Osteocyte (in vitro differentiated cells): ENCODE data around the gene IQCH. TPM values are rescaled to one million over a fixed set of nuclear protein-coding genes. Genes with fewer than 3 reads are reported as not detected.

Experiments
- DNase-seq: peaks from one replicate; pipeline ENCODE4 v3.0.0; 2021; ENCODE audit warnings: mixed read lengths; ENCODE audit not compliant: unreplicated experiment; ENCODE audit errors: extremely low spot score
- H3K27ac Mint-ChIP-seq: one replicate; pipeline ENCODE4 v1.8.0; 2021; ENCODE audit warnings: mild to moderate bottlenecking, mixed read lengths; ENCODE audit not compliant: unreplicated experiment
- H3K27me3 Mint-ChIP-seq: one replicate; pipeline ENCODE4 v1.8.0; 2021; ENCODE audit warnings: mixed read lengths; ENCODE audit not compliant: unreplicated experiment
- H3K36me3 Mint-ChIP-seq: one replicate; pipeline ENCODE4 v1.8.0; 2021; ENCODE audit warnings: mixed read lengths; ENCODE audit not compliant: unreplicated experiment
- H3K4me1 Mint-ChIP-seq: one replicate; pipeline ENCODE4 v1.8.0; 2021; ENCODE audit warnings: mixed read lengths; ENCODE audit not compliant: unreplicated experiment
- H3K4me3 Mint-ChIP-seq: one replicate; pipeline ENCODE4 v1.8.0; 2021; ENCODE audit warnings: mild to moderate bottlenecking, moderate library complexity, mixed read lengths; ENCODE audit not compliant: unreplicated experiment
- H3K9me3 Mint-ChIP-seq: one replicate; pipeline ENCODE4 v1.8.0; 2021; ENCODE audit warnings: mixed read lengths; ENCODE audit not compliant: unreplicated experiment
- total RNA-seq: library from RNA; stranded (reverse); gene quantifications from 2 replicates; pipeline ENCODE4 v1.2.1, GENCODE V29; 2021
- TF ChIP-seq, protein P1 (sequence below): fragments of 200-600 bp; sonication (generic); IDR thresholded peaks from 2 replicates; pipeline ENCODE4 v1.5.0; 2021; ENCODE audit warnings: antibody characterized with exemption, mild to moderate bottlenecking, moderate library complexity

The IQCH gene
- total RNA-seq, 1 donor from 2014 or later, result 2.0 TPM

DNA sequence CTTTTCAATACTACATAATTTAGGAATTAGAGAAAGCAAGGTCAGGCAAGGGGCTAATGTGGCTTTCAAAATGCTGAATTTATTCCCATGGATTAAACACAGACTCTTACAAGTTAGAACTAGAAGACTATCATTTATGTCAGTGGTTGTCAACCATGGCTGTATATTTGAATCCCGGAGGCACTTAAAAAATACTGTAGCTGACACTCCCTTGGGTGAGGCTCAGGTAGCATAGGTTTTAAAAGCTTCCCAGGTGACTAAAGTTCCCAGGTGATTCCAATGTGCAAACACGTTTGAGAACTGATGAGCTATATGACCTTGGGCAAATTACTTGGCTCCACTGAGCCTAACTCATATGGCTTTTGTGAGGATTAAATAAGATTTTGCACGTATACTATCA lies 29.7 kb upstream of the IQCH start:
- no peaks in the 10 kb centered on the region for H3K9me3 Mint-ChIP-seq
- H3K27ac Mint-ChIP-seq, result no peak overlapping the region
- TF ChIP-seq, protein P1, sequence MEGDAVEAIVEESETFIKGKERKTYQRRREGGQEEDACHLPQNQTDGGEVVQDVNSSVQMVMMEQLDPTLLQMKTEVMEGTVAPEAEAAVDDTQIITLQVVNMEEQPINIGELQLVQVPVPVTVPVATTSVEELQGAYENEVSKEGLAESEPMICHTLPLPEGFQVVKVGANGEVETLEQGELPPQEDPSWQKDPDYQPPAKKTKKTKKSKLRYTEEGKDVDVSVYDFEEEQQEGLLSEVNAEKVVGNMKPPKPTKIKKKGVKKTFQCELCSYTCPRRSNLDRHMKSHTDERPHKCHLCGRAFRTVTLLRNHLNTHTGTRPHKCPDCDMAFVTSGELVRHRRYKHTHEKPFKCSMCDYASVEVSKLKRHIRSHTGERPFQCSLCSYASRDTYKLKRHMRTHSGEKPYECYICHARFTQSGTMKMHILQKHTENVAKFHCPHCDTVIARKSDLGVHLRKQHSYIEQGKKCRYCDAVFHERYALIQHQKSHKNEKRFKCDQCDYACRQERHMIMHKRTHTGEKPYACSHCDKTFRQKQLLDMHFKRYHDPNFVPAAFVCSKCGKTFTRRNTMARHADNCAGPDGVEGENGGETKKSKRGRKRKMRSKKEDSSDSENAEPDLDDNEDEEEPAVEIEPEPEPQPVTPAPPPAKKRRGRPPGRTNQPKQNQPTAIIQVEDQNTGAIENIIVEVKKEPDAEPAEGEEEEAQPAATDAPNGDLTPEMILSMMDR, result no peak
- DNase-seq, result no peak
- H3K36me3 Mint-ChIP-seq, result peaks cover 23% of the 10 kb centered on the region
- no peak overlapping the region for H3K4me3 Mint-ChIP-seq
- no peaks in the 10 kb centered on the region for H3K27me3 Mint-ChIP-seq
- H3K4me1 Mint-ChIP-seq, result no peaks in the 10 kb centered on the region

DNA sequence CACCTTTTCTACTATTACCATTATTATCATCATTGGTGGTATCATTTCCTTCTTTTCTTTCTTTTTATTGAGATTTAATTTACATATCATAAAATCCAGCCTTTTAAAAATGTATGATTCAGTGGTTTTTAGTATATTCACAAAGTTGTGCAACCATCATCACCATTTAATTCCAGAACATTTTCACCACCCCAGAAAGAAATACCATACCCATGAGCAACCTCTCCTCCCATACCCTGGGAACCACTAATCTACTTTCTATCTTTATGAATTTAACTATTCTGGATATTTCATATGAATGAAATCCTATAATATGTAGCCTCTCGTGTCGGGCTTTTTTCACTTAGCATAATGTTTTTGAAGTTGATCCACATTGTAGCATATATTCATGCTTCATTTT lies 29.2 kb upstream of the IQCH start:
- Mint-ChIP-seq H3K36me3 (peaks cover 26% of the 10 kb centered on the region), H3K4me3 (no peak overlapping the region), H3K27me3 (no peaks in the 10 kb centered on the region), H3K4me1 (no peaks in the 10 kb centered on the region), H3K27ac (no peak overlapping the region), H3K9me3 (no peaks in the 10 kb centered on the region)
- no peak for DNase-seq
- TF ChIP-seq, protein P1, result no peak

DNA sequence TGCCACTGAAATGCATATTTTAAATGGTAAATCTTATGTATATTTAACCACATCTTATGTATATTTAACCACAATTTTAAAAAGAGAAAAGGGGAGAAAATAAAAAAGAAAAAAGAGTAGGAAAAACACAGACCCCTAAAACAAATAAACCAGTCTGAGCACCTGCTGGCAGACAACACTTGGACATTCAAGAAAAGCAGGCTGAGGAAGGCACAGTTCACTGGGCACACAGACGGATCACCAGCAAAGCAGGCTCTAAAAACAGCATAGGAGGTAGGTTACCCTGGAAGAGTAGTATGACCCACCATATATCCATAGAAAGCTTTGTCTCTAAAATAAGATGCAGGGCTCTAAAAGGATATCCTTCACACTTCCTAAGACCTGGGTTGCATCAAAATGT lies 27.2 kb upstream of the IQCH start:
- Mint-ChIP-seq H3K27ac (no peak overlapping the region), H3K27me3 (no peaks in the 10 kb centered on the region), H3K9me3 (no peaks in the 10 kb centered on the region), H3K4me1 (no peaks in the 10 kb centered on the region), H3K4me3 (no peak overlapping the region), H3K36me3 (peaks cover 40% of the 10 kb centered on the region)
- no peak for DNase-seq
- TF ChIP-seq, protein P1, result no peak

DNA sequence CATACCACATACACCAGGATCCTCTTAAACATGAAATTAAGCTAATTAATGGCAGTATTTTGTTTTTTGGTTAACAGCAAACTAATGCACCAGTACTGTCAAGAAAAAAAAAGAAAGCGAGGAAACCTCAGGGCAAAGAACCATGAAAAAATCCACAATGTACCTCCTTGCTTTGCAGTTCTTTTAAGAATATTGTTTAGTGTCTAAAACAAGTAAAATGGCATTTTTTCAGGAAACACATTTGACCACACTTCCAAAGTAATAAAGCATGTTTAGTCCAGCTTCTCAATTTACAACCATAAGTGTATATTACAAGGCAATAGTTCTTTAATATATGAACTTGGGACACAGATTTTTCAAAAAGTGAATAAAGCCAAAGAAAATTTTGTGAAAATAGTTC lies 26.7 kb upstream of the IQCH start:
- H3K36me3 Mint-ChIP-seq, result peaks cover 43% of the 10 kb centered on the region

DNA sequence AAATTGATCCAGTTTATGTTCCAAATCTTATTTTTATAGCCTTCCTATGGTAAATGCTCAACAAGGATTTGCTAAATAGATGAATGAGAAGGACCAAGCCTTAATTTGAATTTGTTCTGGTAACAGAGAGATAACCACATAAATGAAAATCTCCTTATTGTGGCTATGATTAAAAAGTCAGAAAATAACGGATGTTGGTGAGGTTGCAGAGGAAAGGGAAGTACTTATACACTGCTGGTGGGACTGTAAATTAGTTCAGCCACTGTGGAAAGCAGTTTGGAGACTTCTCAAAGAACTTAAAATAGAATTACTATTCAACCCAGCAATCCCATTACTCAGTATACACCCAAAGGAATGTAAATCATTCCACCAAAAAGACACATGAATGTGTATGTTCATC lies 26.3 kb upstream of the IQCH start:
- no peak overlapping the region for H3K4me3 Mint-ChIP-seq
- TF ChIP-seq, protein P1, result no peak
- no peaks in the 10 kb centered on the region for H3K27me3 Mint-ChIP-seq
- H3K27ac Mint-ChIP-seq, result no peak overlapping the region
- peaks cover 48% of the 10 kb centered on the region for H3K36me3 Mint-ChIP-seq
- no peaks in the 10 kb centered on the region for H3K4me1 Mint-ChIP-seq
- H3K9me3 Mint-ChIP-seq, result no peaks in the 10 kb centered on the region
- no peak for DNase-seq

More for the DNA sequence above, 26.7 kb upstream of the IQCH start:
- TF ChIP-seq, protein P1, result no peak
- no peak overlapping the region for H3K4me3 Mint-ChIP-seq
- H3K4me1 Mint-ChIP-seq, result no peaks in the 10 kb centered on the region
- no peak for DNase-seq
- H3K9me3 Mint-ChIP-seq, result no peaks in the 10 kb centered on the region
- H3K27ac Mint-ChIP-seq, result no peak overlapping the region
- H3K27me3 Mint-ChIP-seq, result no peaks in the 10 kb centered on the region
